Heart left ventricle (tissue), 13 donors: Measurements from ENCODE around the gene EARS2.

ENCODE experiments used
- POLR2A ChIP-seq, 2 donors: fragments of 450-650 bp; IDR thresholded peaks; one replicate each; pipeline ENCODE4 v1.6.1; 2017; ENCODE audit warnings: antibody characterized with exemption in 2 of 2, mild to moderate bottlenecking in 2 of 2, moderate library complexity in 2 of 2
- TF ChIP-seq, protein P1 (sequence below), 12 donors: fragments of 200-600 bp; sonication (generic) in 4 of 12; IDR thresholded peaks; one replicate each; pipeline versions ENCODE4 v1.5.0 to v1.8.0; 2018 to 2022; ENCODE audit warnings: antibody characterized with exemption in 12 of 12, mild to moderate bottlenecking in 5 of 12
- donor health status: ischemic (EF 13 %, LVEDD 7.1; RV severe dilation, severe dysfunction).
- donor health status: DM: no; HTN: yes; CAD: no.
- donor health status: DM: no; HTN: no; CAD: no.
- donor health status: ischemic (EF 25% LVEDD 6.9; RV normal size, moderate dysfunction).
- donor health status: ischemic (EF 25% LVEDD 5.7; RV mildly dilated, moderate dysfunction).
- donor health status: ischemic (EF 35%, LVEDD 5.7; RV mildly dilated, moderate dysfunction).
- donor health status: nonischemic (EF 11% LVEDD 7.7; RV severe dilation, severe dysfunction).
- donor health status: DM: yes; HTN: yes; CAD: no.
- donor health status: PGD.
- donor health status: ischemic (EF 29% LVEDD 5.4; RV normal size, mild dysfunction).
- donor health status: nonischemic (EF 23%, LVEDD 6.1; RV moderate dilation, normal function).

DNA sequence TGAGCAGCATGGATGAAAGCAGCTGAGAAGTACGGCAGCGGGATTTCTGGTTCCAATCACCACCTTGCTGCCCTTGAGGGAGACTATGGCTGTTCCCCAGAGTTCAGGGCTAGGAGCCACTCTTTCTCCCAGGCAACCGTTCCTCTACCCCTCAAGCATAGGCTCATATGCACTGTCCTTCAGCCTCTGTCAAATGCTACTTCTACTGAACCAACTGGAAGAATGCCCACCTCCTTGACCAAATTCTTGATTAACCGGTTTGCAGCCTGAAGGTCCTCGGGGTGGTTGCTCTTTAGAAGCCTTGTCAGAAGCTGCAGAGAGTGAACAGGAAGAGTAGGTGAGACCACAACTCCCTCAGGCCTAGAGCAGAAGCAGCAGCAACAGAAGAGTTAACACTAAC lies 70.7 kb downstream of the EARS2 start:
- TF ChIP-seq, protein P1, sequence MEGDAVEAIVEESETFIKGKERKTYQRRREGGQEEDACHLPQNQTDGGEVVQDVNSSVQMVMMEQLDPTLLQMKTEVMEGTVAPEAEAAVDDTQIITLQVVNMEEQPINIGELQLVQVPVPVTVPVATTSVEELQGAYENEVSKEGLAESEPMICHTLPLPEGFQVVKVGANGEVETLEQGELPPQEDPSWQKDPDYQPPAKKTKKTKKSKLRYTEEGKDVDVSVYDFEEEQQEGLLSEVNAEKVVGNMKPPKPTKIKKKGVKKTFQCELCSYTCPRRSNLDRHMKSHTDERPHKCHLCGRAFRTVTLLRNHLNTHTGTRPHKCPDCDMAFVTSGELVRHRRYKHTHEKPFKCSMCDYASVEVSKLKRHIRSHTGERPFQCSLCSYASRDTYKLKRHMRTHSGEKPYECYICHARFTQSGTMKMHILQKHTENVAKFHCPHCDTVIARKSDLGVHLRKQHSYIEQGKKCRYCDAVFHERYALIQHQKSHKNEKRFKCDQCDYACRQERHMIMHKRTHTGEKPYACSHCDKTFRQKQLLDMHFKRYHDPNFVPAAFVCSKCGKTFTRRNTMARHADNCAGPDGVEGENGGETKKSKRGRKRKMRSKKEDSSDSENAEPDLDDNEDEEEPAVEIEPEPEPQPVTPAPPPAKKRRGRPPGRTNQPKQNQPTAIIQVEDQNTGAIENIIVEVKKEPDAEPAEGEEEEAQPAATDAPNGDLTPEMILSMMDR (IDR thresholded peaks at IDR 0.05) = no peak
- no peak for TF ChIP-seq POLR2A (IDR thresholded peaks at IDR 0.05)
